Activated effector memory CD4-positive, alpha-beta T cell treated with Interleukin-2 at 50 U/mL for 16 hours (primary cell): ENCODE results near the gene TGFBR3L.
"Not testable (repeated sequence)": the region's sequence is repeated elsewhere in the genome, so short reads cannot be mapped to it uniquely, and the experiment has no call there.

ENCODE experiments used
- DNase-seq: peaks from one replicate; pipeline ENCODE4 v3.0.0-alpha.2; 2020

TGFBR3L gene

DNA sequence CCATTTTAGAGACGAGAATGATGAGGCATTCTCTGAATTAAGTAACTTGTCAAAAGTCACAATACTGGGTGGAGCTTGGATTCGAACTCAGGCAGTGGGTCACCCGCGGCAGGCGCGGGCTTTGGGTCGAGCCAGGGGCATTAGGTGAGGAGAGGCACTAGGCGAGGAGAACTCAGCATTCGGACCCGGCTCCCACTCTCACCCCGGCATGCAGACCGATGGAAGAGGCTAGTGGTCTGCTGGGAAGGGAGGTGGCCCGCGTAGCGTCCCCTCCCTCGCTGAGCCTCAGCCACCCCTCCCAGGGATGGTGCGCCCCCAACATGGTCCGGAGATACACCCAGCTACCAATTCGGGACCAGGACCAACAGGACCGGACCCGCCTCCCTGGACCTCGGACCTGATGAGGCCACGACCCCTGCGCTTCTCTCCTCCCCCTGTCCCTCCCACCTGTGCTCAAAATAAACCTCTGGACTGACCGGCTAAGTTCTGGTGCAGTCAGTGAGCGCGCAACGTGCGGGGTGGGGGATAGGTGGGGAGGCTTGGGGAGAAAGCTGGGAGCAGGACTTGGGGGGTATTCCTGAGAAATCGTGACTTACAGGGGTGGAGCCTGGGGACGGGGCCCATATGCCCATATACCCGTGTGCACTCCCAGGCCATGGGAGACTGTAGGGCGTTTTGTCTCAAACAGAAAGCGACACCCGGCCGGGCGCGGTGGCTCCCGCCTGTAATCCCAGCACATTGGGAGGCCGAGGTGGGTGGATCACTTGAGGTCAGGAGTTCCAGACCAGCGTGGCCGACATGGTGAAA is 4.2 kb downstream of the TGFBR3L start:
- no peak for DNase-seq

DNA sequence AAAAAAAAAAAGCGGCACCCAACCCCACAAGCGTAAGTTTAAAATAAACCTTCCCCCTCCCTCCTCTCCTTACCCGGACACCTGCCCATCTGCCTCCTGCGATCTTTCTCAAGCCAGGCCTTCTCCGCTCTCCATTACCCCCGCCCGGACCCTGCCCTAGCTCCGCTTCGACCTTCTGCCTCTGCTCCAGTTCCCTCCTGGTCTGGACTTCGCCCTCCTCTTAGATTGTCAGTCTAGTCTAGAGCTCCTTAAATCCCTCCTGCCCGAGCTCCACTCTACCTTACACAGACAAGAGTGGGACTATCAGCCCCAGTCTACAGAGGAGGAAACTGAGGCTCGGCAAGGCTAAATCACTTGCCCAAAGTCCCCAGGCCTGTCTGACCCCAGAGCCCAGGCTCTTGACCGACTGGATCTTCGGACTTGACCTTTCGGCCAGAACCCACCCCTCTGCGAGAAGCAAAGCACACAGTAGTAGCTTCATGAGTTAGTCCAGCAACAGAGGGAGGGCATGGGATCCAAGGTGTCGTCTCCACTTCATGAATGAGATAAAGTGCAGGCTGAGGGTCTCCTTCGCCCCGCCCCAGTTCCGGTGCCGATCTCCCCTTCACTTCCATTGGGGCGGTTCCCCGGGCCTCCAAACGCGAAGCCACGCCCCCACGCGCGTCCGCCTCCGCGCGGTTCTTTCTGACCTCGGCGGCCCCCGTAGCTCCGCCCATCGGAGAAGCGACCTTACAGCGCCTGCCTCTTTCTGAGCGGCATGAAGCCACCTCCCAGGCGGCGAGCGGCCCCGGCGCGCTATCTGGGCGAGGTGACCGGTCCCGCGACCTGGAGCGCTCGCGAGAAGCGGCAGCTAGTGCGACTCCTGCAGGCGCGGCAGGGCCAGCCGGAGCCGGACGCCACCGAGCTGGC is 5.2 kb downstream of the TGFBR3L start, which contains the start of gene SNAPC2:
TSS of gene SNAPC2 (plus strand) at position 729 of the 909 bp plus-strand sequence. CDS start at position 758, 29 bp downstream.
- peak; percentile 95 for DNase-seq

DNA sequence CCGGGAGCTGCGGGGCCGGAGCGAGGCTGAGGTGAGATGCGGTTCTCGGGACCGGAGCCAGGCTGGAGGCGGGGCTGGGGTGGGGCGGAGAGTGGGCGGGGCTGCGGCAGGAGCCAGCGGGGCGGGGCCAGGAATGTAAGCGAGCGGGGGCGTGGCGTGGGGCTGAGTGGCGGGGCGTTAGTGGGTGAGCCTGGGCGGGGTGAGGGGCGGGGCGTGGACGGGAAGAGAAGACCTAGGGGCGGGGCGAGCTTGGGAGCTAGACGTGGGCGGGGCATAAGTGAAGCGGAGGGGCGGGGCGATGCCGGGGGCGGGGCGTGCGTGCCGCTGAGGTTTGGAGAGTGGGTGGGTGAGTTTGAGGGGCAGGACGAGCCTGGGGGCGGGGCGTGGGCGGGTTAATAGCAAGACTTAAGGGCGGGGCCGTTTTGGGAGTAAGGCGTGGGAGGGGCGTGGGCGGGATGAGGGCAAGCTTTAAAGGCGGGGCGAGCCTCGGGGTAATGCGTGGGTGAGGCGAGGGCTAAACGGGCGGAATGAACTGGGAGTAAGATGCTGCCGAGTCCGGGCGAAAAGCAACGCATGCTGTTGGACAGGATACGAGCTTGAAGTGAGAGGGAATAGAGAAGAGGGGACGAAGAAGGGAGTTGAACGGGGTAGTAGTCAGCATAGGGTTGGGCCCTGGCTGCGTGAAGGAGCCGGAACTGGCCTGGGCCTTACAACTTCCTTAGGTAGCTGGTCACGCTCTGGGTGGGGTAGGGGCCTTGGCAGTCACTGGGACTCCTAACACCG is 6.1 kb downstream of the TGFBR3L start:
- DNase-seq = peak; percentile 98

DNA sequence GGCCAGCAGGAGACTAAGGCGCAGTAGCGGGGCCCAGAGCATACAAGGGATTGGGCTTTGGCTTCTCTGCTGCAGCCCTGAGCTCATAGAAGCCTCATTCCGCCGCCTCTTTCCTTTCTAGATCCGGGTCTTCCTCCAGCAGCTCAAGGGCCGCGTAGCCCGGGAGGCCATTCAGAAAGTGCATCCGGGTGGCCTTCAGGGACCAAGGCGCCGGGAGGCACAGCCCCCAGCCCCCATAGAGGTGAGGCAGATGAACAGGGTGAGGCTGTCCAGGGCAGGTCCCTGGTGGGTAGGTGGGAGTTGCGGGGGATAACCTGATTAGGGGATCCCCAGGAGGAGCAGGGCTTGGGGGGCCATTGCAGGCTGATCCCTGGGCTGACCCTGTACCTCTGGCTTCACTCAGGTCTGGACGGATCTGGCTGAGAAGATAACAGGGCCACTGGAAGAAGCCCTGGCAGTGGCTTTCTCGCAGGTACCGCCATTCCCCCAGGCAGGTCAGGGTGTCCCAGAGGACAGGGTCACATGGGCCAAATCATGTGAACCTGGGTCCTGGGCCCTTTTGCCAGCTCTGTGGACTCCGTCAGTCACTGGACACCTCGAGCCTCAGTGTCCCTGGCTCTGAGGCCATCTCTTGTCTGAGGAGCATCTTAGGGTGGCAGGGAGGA is 6.8 kb downstream of the TGFBR3L start:
- no peak for DNase-seq

DNA sequence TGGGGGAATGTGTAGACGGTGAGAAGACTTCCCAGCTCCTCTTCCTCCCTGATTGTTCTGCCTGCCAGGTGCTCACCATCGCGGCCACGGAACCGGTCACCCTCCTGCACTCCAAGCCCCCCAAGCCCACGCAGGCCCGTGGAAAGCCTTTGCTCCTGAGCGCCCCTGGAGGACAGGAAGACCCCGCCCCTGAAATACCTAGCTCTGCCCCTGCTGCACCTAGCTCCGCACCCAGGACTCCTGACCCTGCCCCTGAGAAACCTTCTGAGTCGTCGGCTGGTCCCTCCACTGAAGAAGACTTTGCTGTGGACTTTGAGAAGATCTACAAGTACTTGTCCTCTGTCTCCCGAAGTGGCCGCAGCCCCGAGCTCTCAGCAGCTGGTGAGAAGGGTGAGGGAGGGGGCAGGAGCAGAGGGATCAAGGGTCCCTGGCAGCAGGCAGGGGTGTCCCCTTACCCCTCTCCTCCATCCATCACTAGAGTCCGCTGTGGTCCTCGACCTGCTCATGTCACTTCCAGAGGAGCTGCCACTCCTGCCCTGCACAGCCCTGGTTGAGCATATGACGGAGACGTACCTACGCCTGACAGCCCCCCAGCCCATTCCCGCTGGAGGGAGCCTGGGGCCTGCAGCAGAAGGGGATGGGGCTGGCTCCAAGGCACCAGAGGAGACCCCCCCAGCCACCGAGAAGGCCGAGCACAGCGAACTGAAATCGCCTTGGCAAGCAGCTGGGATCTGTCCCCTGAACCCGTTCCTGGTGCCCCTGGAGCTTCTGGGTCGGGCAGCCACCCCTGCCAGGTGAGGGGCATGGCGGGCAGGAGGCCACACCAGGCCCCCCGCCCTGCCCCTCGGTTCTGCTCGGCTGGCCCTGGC is 7.6 kb downstream of the TGFBR3L start:
- DNase-seq = no peak

- DNase-seq = no peak
These were observed 8.2 kb downstream of the TGFBR3L start for GRCh38 chr19:7922836-7923195.

DNA sequence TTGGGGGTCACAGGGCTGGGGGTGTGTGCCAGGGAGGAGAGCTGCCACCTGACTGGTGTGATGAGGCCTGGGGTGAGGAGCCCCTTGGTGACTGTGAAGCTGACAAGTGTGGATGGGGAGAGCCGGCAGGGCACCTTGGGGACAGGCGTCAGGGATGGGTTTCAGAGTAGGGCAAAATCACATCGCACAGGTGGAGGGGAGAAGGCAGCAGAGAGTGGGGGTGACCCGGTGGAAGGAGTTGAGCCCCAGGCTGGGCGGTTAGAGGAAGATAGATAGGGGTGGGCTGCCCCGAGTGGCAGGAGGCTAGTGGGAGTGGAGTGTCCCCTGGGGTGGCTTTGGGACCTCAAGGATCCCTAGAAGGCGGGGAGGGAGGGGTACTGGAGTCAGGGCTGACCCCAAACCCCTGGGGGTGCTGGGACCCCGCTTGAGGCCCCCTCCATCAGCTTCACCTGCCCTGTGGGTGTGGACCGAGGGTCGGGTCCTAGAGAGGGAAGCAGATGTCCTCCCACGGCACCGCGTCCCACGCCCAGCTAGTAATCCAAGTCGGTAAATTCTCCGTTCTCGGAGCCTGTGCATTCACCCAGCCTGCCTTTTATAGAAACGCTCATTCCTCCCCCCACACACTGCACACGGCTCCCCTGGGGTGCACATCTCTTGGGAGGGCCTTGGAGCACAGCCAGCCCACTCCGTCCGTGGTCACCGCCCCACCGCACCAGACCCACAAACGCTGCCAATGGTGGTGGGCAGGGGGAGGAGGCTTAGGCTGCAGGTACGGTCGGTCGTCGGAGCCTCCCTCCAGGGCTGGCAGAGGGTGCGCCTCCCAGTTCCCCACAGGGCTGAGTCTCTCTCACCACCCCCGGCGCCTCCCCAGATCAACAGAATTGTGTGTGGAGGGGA is 8.9 kb downstream of the TGFBR3L start:
- DNase-seq = no peak

- no peak for DNase-seq
These were observed 9.6 kb downstream of the TGFBR3L start for GRCh38 chr19:7924241-7924640.

DNA sequence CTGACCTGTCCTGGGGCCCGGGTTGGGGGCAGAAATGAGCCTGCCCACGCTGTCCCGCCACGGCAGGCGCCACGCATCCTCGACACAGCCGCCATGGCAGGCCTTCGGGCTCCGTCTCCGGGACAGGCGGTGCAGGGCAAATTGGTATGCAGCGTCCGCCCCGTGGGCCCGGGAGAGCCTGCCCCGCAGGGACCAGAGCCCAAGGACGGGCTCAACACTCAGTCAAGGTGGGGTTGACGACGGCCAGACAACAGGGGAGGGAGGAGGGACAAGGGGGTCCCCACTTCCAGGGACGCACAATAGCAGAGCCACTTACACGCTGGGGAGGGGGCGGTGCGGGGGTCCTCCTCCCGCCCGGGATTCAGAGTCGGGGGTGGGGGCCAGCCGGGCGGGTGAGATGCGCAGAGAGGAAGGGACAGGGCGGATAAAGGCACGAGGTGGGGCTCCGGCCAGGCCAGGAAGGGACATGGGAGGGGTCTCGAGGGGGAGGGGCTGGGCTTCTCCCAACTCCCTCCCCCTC is 10.1 kb downstream of the TGFBR3L start:
- DNase-seq = no peak

- DNase-seq = peak; percentile 53
These were observed 10.7 kb downstream of the TGFBR3L start for GRCh38 chr19:7925171-7925851.

GRCh38 chr19:7926021-7926726 is 11.5 kb downstream of the TGFBR3L start, which contains the start of gene CTXN1:
CTXN1 (minus strand) TSS chr19:7926135; CDS start chr19:7925538, 597 bp downstream.
- DNase-seq = peak; percentile 71

- DNase-seq = no peak
These were observed 12.3 kb downstream of the TGFBR3L start for GRCh38 chr19:7926727-7927604.

DNA sequence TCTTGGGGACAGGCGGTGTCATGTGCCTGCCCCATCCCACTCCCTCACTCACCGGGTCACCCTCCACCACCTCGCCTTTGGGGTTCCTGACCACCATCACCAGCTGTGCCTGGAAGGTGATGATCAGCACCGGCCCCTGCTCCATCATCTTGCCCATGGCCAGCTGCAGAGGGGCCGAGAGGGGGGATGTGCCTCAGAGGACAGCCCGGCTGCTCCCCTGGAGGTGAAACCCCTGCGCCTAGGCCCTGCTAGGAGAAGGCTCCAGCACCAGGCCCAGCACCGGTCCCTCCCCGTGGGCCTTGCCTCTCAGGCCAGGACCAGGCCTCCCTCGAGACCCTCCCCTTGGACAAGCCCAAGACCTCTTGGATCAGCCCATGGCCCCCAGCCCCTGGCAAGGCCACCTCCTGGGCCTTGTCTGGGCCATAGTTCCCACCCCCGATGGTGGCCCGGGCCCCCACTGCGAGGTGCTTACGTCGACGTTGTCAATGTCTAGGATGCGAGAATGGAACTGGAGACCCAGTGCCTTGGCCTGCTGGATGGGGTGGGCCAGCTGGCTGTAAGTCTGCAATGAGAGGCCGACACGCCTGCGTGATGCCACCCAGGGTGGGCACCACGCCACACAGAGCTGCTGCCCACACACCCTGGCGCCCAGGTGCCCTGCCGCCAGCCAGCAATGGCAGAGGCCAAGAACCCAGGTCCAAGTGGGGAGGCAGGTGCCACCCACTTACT is 13.1 kb downstream of the TGFBR3L start:
- no peak for DNase-seq

DNA sequence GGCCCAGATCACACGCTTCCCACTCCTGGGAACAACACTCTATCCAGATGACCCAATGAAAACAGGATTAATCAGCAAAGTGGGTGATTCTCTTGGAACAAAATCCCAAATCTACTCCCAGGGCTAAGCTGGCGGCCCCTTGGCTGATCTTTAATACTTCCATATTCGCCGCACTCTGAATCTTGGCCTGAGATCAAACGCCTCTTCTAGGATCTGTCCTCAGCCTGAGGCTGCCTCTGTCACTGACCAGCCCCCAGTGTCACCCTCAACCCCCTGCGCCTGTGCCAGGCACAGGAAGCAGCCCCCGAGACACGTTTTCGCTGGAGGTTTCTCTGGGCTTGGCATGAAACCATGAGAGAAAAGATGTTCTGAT is 13.7 kb downstream of the TGFBR3L start:
- DNase-seq = no peak

- DNase-seq = peak; percentile 49
These were observed 14.4 kb downstream of the TGFBR3L start for GRCh38 chr19:7928741-7929701.

DNA sequence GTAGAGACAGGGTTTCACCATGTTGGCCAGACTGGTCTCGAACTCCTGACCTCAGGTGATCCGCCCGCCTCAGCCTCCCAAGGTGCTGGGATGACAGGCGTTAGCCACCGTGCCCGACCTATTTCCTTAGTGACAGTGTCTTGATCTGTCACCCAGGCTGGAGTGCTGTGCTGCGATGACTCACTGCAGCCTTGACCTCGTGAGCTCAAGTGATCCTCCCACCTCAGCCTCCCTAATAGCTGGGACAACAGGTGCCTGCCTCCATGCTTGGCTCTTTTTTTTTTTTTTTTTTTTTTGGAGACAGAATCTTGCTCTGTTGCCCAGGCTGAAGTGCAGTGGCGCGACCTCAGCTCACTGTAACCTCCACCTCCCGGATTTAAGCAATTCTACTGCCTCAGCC is 15.4 kb downstream of the TGFBR3L start:
- DNase-seq = not testable (repeated sequence)
